ENCODE measurements around the gene LRRC1. TPM values are rescaled to one million over a fixed set of nuclear protein-coding genes. Genes with fewer than 3 reads are reported as not detected.

The LRRC1 gene
- total and polyA plus RNA-seq, 10 donors, result 1.8 to 6.3 (median 3.7) TPM

GRCh38 chr6:53920881-53921280 is 126.1 kb downstream of the LRRC1 start:
- Histone ChIP-seq H3K9me3 (no peaks in the 10 kb centered on the region), H3K4me3 (no peak overlapping the region), H3K4me1 (no peaks in the 10 kb centered on the region), H3K27ac (no peak overlapping the region), H3K36me3 (peaks cover 0 to 31% (median 8%) of the 10 kb centered on the region in 6 donors), H3K27me3 (replicated peaks in 1 of 7) (no peaks in the 10 kb centered on the region)
- intact Hi-C loops (cut with DNase I; ENCODE audit: low total_unique reads), result no loop called here
- no peak for DNase-seq
- TF ChIP-seq POLR2AphosphoS5 (IDR thresholded peaks at IDR 0.05) (no peak), CTCF (IDR thresholded peaks at IDR 0.05 in 8 of 11, conservative IDR thresholded peaks at IDR 0.05 in 3 of 11) (no peak), POLR2A (IDR thresholded peaks at IDR 0.05) (no peak)
- 65 to 93% (median 80%) methylated on average over 5 of the region's 5 CpGs for WGBS, 5 donors

GRCh38 chr6:53921639-53922038 is 126.8 kb downstream of the LRRC1 start:
- no peak for TF ChIP-seq POLR2A (IDR thresholded peaks at IDR 0.05)
- no peak for TF ChIP-seq POLR2AphosphoS5 (IDR thresholded peaks at IDR 0.05)
- TF ChIP-seq CTCF (IDR thresholded peaks at IDR 0.05 in 8 of 11, conservative IDR thresholded peaks at IDR 0.05 in 3 of 11), result no peak
- H3K4me3 ChIP-seq, result no peak overlapping the region
- no peak overlapping the region for H3K27ac ChIP-seq
- no peaks in the 10 kb centered on the region for H3K9me3 ChIP-seq
- DNase-seq, result no peak
- H3K36me3 ChIP-seq, result peaks cover 0 to 29% (median 8%) of the 10 kb centered on the region in 6 donors
- WGBS, 5 donors, result 91 to 100% (median 95%) methylated on average over 2 of the region's 2 CpGs
- H3K27me3 ChIP-seq (replicated peaks in 1 of 7), result no peaks in the 10 kb centered on the region
- intact Hi-C loops (cut with DNase I; ENCODE audit: low total_unique reads), result no loop called here
- no peaks in the 10 kb centered on the region for H3K4me1 ChIP-seq

- no peaks in the 10 kb centered on the region for H3K9me3 ChIP-seq
- H3K27ac ChIP-seq, result no peak overlapping the region
- H3K36me3 ChIP-seq, result peaks cover 0 to 29% (median 8%) of the 10 kb centered on the region in 6 donors
- DNase-seq, result no peak
- intact Hi-C loops (cut with DNase I; ENCODE audit: low total_unique reads), result no loop called here
- TF ChIP-seq POLR2AphosphoS5 (IDR thresholded peaks at IDR 0.05), result no peak
- TF ChIP-seq CTCF (IDR thresholded peaks at IDR 0.05 in 8 of 11, conservative IDR thresholded peaks at IDR 0.05 in 3 of 11), result no peak
- no peak for TF ChIP-seq POLR2A (IDR thresholded peaks at IDR 0.05)
- H3K4me1 ChIP-seq, result no peaks in the 10 kb centered on the region
- 88 to 94% (median 93%) methylated on average over 14 of the region's 14 CpGs for WGBS, 5 donors
- no peak overlapping the region for H3K4me3 ChIP-seq
- no peaks in the 10 kb centered on the region for H3K27me3 ChIP-seq (replicated peaks in 1 of 7)
These were observed 127.8 kb downstream of the LRRC1 start for GRCh38 chr6:53922539-53922981.

- Histone ChIP-seq H3K9me3 (no peaks in the 10 kb centered on the region), H3K36me3 (peaks cover 0 to 29% (median 8%) of the 10 kb centered on the region in 6 donors), H3K27ac (no peak overlapping the region), H3K27me3 (replicated peaks in 1 of 7) (no peaks in the 10 kb centered on the region), H3K4me1 (no peaks in the 10 kb centered on the region), H3K4me3 (no peak overlapping the region)
- TF ChIP-seq CTCF (IDR thresholded peaks at IDR 0.05 in 8 of 11, conservative IDR thresholded peaks at IDR 0.05 in 3 of 11) (no peak), POLR2A (IDR thresholded peaks at IDR 0.05) (no peak), POLR2AphosphoS5 (IDR thresholded peaks at IDR 0.05) (no peak)
- DNase-seq, result no peak
- 86 to 97% (median 93%) methylated on average over 3 of the region's 3 CpGs for WGBS, 5 donors
- intact Hi-C loops (cut with DNase I; ENCODE audit: low total_unique reads), result no loop called here
These were observed 129.5 kb downstream of the LRRC1 start for GRCh38 chr6:53924277-53924676.

All from spleen (tissue), 11 donors.